ENCODE results near the gene ZFHX3.
A peak's percentile ranks its signal among the peaks of the same experiment; 100 is the strongest.

Gene ZFHX3

GRCh38 chr16:72927199-72928089, 120.5 kb downstream of the ZFHX3 start:
- peak; percentile 56 for DNase-seq (ENCODE audit: low read depth)

GRCh38 chr16:72926177-72927070, 121.5 kb downstream of the ZFHX3 start:
- DNase-seq (ENCODE audit: low read depth) = no peak

- no peak for DNase-seq (ENCODE audit: low read depth)
These were observed 122.3 kb downstream of the ZFHX3 start for GRCh38 chr16:72925631-72925979.

- no peak for DNase-seq (ENCODE audit: low read depth)
These were observed 122.8 kb downstream of the ZFHX3 start for GRCh38 chr16:72924927-72925630.

- DNase-seq (ENCODE audit: low read depth) = no peak
These were observed 123.4 kb downstream of the ZFHX3 start for GRCh38 chr16:72924537-72924926.

- DNase-seq (ENCODE audit: low read depth) = no peak
These were observed 124.2 kb downstream of the ZFHX3 start for GRCh38 chr16:72923757-72924156.

GRCh38 chr16:72922714-72923113, 125.2 kb downstream of the ZFHX3 start:
- DNase-seq (ENCODE audit: low read depth) = no peak

GRCh38 chr16:72921620-72922019, 126.3 kb downstream of the ZFHX3 start:
- no peak for DNase-seq (ENCODE audit: low read depth)

GRCh38 chr16:72921106-72921505, 126.8 kb downstream of the ZFHX3 start:
- no peak for DNase-seq (ENCODE audit: low read depth)

GRCh38 chr16:72917051-72917450, 130.9 kb downstream of the ZFHX3 start:
- DNase-seq (ENCODE audit: low read depth) = no peak

- no peak for DNase-seq (ENCODE audit: low read depth)
These were observed 132.6 kb downstream of the ZFHX3 start for GRCh38 chr16:72915331-72915730.

- DNase-seq (ENCODE audit: low read depth) = no peak
These were observed 134.4 kb downstream of the ZFHX3 start for GRCh38 chr16:72913551-72913950.

GRCh38 chr16:72911971-72912370, 136.0 kb downstream of the ZFHX3 start:
- DNase-seq (ENCODE audit: low read depth) = no peak

- DNase-seq (ENCODE audit: low read depth) = no peak
These were observed 137.1 kb downstream of the ZFHX3 start for GRCh38 chr16:72910875-72911274.

- DNase-seq (ENCODE audit: low read depth) = no peak
These were observed 137.5 kb downstream of the ZFHX3 start for GRCh38 chr16:72910381-72910780.

- DNase-seq (ENCODE audit: low read depth) = no peak
These were observed 138.7 kb downstream of the ZFHX3 start for GRCh38 chr16:72909196-72909595.

- DNase-seq (ENCODE audit: low read depth) = no peak
These were observed 139.4 kb downstream of the ZFHX3 start for GRCh38 chr16:72908362-72909167.

GRCh38 chr16:72905581-72905980, 142.3 kb downstream of the ZFHX3 start:
- peak; percentile 26 for DNase-seq (ENCODE audit: low read depth)

- no peak for DNase-seq (ENCODE audit: low read depth)
These were observed 144.8 kb downstream of the ZFHX3 start for GRCh38 chr16:72903176-72903575.

GRCh38 chr16:72902206-72902605, 145.7 kb downstream of the ZFHX3 start:
- no peak for DNase-seq (ENCODE audit: low read depth)

GRCh38 chr16:72901000-72901627, 146.8 kb downstream of the ZFHX3 start:
- DNase-seq (ENCODE audit: low read depth) = no peak

Measured in non-pigmented ciliary epithelial cell (primary cell).